ENCODE results near the gene NEDD4.
"Not testable (repeated sequence)": the region's sequence is repeated elsewhere in the genome, so short reads cannot be mapped to it uniquely, and the experiment has no call there.

NEDD4 gene

DNA sequence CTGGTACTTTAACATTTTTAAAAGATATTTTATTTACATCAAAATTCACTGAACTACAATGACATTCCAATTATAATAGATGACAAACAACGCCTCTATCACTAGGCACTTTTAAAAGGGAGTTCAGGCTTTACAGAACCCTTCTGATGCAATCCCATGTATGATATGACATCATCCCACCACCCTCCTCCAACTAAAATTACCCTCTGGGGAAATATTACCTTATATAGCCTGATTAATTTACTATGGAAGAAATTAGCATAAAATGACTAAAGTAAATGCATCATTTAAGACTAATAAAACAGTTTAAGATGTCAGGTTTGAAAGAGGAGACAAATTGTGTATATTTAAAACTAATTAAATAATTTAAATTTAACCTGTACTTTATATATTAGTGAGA is 10.4 kb upstream of the NEDD4 start:
- DNase-seq: not testable (repeated sequence)

DNA sequence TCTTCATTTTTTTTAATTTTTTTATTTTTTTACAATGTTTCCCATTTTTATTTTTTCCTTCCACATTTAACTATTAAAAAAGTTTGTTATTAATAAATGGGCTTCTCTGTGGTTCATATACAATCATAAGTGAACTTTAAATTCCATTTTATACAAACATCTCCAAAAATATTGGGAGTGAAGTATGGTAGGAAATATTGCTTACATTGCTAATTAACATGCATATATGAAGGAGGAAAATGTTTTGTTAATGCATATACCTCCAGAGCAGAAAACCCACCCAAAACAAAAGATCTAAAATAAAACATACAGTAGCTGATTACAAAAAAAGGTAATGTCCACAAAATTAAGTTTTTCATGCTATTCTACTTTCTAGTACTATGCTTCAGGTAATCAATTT is 9.9 kb upstream of the NEDD4 start:
- DNase-seq: not testable (repeated sequence)

- DNase-seq: no peak
Measured at GRCh38 chr15:56001471-56002078, 8.2 kb upstream of the NEDD4 start.

DNA sequence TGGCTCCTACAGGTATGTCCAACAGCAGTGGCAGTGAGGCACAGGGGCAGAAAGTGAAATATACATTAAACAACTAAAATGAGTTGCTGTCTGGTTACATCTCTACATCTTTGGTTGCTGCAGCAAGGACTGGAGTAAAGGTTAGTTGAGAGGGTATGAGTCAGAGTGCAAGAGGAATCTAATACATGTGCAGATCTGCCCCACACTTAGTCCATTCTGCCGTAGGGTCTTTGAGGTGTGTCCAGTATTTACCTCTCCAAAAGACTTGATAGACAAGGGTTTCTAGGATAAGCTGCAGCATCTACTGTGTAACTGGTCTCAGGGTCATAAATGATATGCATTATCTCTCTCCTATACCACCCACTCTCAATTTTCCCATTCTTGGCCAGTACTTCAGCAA is 6.2 kb upstream of the NEDD4 start:
- no peak for DNase-seq

- no peak for DNase-seq
Measured at GRCh38 chr15:55998478-55998877, 5.1 kb upstream of the NEDD4 start.

- peak in 1 of 2 donors; percentile 64 for DNase-seq
Measured at GRCh38 chr15:55993804-55994560, 570 bp upstream of the NEDD4 start.

DNA sequence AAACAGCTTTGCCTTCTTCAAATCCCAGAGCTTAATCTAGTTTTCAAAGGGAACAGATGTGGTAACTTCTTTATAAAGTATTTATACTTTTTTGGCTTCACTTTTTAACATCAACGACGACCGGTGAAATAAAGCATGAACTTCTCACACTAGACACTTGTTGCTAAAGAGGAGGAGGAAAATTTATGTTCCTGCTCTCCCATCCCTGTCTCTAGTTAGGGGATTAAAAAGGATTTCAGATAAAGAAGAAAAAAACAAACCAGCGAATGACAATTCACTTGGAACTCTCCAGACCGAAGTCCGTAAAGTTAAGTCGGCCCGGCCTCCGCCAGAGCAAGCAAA is 672 bp downstream of the NEDD4 start:
- DNase-seq: no peak

- DNase-seq: no peak
Measured at GRCh38 chr15:55991802-55992768, 1.3 kb downstream of the NEDD4 start.

GRCh38 chr15:55990998-55991397 is 2.4 kb downstream of the NEDD4 start:
- no peak for DNase-seq

- no peak for DNase-seq
Measured at GRCh38 chr15:55990516-55990915, 2.9 kb downstream of the NEDD4 start.

DNA sequence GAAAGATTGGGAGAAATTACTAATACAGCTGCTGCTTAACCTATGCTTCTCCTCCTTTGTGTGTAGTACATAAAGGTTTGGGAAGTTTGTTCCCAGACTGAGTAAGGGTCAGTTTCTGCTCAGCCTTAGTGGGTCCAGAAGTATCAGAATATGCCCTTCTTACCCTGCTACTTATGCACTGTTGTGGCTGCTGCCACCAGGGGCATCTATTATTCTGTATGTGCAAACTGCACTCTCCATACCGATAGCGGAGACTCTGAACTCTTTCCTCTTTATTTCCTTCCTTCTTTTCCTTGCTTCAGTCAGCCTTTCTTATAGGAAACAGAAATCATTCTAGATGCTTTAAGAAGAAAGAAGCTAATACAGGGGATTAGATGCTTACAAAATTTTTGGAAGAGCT is 4.0 kb downstream of the NEDD4 start:
- DNase-seq: no peak

- no peak for DNase-seq
Measured at GRCh38 chr15:55981582-55982249, 11.7 kb downstream of the NEDD4 start.

DNA sequence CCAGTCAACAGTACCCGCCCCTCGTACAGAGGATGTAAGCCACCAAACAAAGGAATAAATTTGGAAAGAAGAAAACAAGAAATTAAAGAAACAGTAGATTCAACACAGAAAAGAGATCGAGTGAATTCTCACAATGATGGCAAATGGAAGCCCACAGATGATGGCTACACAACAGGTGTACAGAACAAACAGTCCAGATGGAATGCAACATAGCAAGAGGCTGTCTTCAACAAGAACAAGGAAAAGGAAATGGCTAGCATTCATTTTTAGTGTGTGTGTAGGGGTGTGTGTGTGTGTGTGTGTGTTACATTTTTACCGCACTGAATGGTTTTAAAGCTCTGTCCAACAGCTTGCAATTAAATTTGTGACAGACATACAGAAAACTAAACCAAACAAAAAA is 12.9 kb downstream of the NEDD4 start:
- DNase-seq: no peak

GRCh38 chr15:55977231-55977630 is 16.2 kb downstream of the NEDD4 start:
- DNase-seq: no peak

DNA sequence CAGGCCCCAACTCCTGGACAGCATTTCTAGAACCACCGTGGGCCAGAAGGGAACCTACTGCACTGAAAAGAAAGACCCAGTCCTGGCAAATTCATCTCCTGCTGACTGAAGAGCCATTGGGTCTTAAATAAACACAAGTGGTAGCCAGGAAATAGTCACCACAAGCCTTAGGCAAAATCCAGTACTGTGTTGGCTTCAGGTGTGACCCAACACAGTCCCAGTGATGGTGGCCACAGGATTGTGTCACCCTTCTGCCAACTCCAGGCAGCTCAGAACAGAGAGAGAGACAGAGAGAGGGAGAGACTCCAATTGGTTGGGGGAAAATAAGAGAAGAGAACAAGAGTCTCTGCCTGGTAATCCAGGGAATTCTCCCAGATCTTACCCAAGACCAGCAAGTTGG is 23.1 kb downstream of the NEDD4 start:
- DNase-seq: no peak

DNA sequence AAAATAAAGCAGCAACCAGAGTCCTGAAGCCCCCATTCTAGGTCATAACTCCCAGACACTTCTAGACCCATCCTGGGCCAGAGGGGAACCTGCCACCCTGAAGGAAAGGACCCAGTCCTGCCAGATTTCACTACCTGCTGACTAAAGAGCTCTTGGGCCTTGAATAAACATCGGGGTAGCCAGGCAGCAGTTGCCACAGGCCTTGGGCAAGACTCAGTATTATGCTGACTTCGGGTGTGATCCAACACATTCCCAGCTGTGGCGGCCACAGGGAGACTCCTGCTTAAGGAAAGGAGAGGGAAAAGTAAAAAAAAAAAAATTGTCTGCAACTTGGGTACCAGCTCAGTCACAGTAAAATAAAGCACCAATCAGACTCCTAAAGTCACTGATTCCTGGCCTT is 23.8 kb downstream of the NEDD4 start:
- no peak for DNase-seq

GRCh38 chr15:55968923-55969322 is 24.5 kb downstream of the NEDD4 start:
- no peak for DNase-seq

DNA sequence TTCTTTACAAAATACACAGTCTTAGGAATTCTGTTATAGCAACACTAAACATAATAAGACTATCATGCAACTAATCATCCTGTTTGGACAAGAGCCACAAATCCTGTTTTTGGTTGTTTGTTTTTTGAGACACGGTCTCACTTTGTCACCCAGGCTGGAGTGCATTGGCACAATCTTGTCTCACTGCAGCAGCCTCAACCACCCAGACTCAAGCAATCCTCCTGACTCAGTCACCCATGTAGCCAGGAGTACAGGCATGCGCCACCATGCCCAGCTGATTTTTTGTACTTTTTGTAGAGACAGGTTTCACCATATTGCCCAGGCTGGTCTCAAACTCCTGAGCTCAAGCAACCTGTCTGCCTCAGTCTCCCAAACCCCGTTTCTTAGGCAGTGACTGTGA is 28.3 kb downstream of the NEDD4 start:
- no peak for DNase-seq

DNA sequence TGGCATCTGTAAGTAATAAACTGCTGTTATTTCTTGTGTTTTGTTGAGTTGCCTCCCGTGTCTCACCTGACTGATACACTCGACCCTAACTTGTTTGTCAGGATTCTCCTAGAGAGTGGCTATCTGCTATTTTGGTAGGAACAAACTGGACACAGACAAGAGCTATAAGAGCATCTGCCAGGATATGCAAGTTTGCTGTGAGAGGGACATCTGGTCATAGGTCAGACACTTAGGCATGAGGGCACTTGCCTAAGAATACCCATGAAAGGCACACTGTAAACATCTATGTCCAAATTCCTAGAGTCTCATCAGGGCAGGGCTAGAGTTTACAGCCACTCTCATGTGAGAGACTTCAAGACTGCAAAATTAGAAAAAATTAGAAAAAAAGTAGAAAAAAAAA is 32.5 kb downstream of the NEDD4 start:
- no peak for DNase-seq

DNA sequence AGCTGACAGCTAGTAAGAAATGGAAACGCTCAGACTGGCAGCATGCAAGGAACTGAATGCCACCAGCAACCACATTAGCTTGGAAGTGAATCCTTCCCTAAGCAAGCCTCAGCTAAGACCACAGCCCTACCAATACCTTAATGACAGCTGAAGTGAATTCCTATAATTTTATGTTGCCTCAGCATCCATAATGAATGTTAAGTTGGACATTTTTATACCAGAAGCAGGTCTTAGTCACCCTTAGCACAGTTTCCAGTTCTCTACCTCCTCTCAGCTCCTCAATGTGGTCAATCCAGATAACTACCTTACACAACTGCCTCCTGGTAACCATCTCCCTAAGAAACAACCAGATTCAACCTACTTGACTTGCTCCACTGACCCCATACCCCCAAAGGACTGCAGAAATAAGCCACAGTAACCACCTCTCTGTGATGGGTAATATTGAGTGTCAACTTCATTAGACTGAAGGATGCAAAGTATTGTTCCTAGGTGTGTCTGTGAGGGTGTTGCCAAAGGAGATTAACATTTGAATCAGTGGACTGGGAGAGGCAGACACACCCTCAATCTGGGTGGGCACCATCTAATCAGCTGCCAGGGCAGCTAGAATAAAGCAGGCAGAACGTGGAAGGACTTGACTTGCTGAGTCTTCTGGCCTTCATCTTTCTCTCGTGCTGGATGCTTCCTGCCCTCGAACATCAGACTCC is 33.5 kb downstream of the NEDD4 start:
- DNase-seq: no peak

DNA sequence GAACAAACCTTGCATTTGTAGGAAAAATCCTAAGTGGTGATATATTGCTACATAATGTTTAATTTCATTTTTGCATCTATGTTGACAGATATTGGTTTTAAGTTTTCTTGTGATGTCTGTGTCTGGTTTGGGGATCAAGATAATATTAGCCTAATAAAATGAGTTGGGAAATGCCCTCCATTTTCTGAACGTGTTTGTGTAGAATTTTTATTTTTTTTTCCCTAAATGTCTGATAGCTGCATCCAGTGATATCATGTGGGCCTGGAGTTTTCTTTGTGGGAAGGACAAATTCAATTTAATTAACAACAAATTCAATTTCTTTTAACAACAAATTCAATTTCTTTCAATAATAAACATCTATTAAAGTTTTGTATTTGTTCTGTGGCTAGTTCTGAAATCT is 35.1 kb downstream of the NEDD4 start:
- DNase-seq: no peak

DNA sequence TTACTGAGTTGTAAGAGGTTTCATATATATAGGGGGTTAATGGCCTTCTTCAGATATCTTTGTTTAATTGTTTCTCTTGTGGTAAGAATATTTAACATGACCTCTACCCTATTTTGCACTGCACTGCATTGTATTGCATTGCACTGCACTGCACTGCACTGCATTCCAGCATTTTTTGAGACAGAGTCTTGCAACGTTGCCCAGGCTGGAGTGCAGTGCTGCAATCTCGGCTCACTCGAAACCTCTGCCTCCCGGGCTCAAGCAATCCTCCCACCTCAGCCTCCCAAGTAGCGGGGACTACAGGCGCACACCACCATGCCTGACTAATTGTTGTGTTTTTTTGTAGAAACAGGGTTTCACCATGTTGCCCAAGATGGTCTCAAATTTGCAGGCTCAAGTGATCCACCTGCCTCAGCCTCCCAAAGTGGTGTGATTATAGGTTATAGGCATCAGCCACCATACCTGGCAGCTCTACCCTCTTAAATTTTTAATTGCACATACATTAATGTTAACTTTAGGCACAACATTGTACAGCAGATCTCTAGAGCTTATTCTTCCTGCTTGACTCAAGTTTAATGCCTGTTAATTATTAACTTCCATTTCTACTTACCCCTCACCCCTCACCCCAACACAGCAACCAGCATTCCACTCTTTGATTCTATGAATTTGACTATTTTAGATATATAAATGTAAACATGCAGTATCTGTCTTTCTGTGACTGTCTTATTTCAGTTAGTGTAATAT is 38.4 kb downstream of the NEDD4 start:
- no peak for DNase-seq

Measured in bone marrow (tissue), 2 donors.